ENCODE results near the gene CDH24. TPM values are rescaled to one million over a fixed set of nuclear protein-coding genes. Genes with fewer than 3 reads are reported as not detected.

The CDH24 gene
- total RNA-seq, 5 donors from 2014 or later (not counting 1 experiment from before 2014, with no cell fraction given): 1.2 to 3.0 (median 1.6) TPM

- H3K27ac Mint-ChIP-seq: no peak overlapping the region
- 97% methylated on average over 8 of the region's 17 CpGs for WGBS (ENCODE audit: insufficient coverage)
- CTCF ChIA-PET: interaction anchor here (0.5 to 7.8 kb wide), 10 partner anchors 8 to 93 kb away, joined by 3 to 140 read pairs (median 5); no protein-coding TSS in a partner anchor
Measured at GRCh38 chr14:23060536-23061260, 3.4 kb upstream of the CDH24 start.

GRCh38 chr14:23058654-23059504, 1.6 kb upstream of the CDH24 start:
- 94% methylated on average over 31 of the region's 32 CpGs for WGBS (ENCODE audit: insufficient coverage)
- H3K36me3 Mint-ChIP-seq: peaks cover 33% of the 10 kb centered on the region
- H3K4me3 ChIP-seq (ENCODE audit: control insufficient read depth in 1 of 2, extremely low read depth in 1 of 2, low read length in 1 of 2): no peak overlapping the region
- ChIA-PET CTCF (interaction anchor here (0.6 to 7.8 kb wide), 28 partner anchors 10 to 1621 kb away, joined by 3 to 140 read pairs (median 4); partner anchors contain the start of genes ACIN1 (in 1 of the 2), C14orf119 (in 1 of the 2) and PRMT5 (in 1 of the 2)), POLR2A (interaction anchor here (0.5 to 0.7 kb wide), 5 partner anchors 10 to 88 kb away, joined by 3 to 5 read pairs (median 4); no protein-coding TSS in a partner anchor)
- no peaks in the 10 kb centered on the region for H3K9me3 Mint-ChIP-seq
- peaks cover 14 to 21% (median 17%) of the 10 kb centered on the region in 3 donors for H3K4me1 Mint-ChIP-seq
- H3K27ac Mint-ChIP-seq: no peak overlapping the region
- DNase-seq (no peak), ATAC-seq (replicated peaks in 1 of 4) (no peak)
- H3K4me3 Mint-ChIP-seq: peak overlapping the region in 1 of 3 donors; percentile 58
- peaks cover 0 to 6% of the 10 kb centered on the region in 2 experiments for H3K27me3 ChIP-seq (replicated peaks in 1 of 2; ENCODE audit: control insufficient read depth in 2 of 2, extremely low read depth in 1 of 2, insufficient read depth in 2 of 2, low read length in 1 of 2)
- no peak overlapping the region for H3K27ac ChIP-seq (ENCODE audit: low read length)
- no peaks in the 10 kb centered on the region for H3K9me3 ChIP-seq
- H3K27me3 Mint-ChIP-seq: no peaks in the 10 kb centered on the region
- H3K36me3 ChIP-seq (ENCODE audit: control insufficient read depth in 2 of 2, extremely low read depth in 1 of 2, insufficient read depth in 1 of 2, low read length in 1 of 2): peaks cover 15 to 48% of the 10 kb centered on the region in 2 donors
- peaks cover 6 to 20% of the 10 kb centered on the region in 2 experiments for H3K4me1 ChIP-seq (ENCODE audit: control insufficient read depth in 1 of 2, extremely low read depth in 1 of 2, insufficient read depth in 2 of 2, low read length in 2 of 2)

More at GRCh38 chr14:23060536-23061260, 3.4 kb upstream of the CDH24 start:
- peaks cover 0 to 6% of the 10 kb centered on the region in 2 experiments for H3K27me3 ChIP-seq (replicated peaks in 1 of 2; ENCODE audit: control insufficient read depth in 2 of 2, extremely low read depth in 1 of 2, insufficient read depth in 2 of 2, low read length in 1 of 2)
- Mint-ChIP-seq H3K4me3 (no peak overlapping the region), H3K27me3 (no peaks in the 10 kb centered on the region), H3K36me3 (peaks cover 38% of the 10 kb centered on the region), H3K9me3 (no peaks in the 10 kb centered on the region), H3K4me1 (peaks cover 14 to 23% (median 18%) of the 10 kb centered on the region in 3 donors)
- H3K4me1 ChIP-seq (ENCODE audit: control insufficient read depth in 1 of 2, extremely low read depth in 1 of 2, insufficient read depth in 2 of 2, low read length in 2 of 2): peaks cover 6 to 20% of the 10 kb centered on the region in 2 experiments
- H3K9me3 ChIP-seq: no peaks in the 10 kb centered on the region
- peaks cover 15 to 63% of the 10 kb centered on the region in 2 donors for H3K36me3 ChIP-seq (ENCODE audit: control insufficient read depth in 2 of 2, extremely low read depth in 1 of 2, insufficient read depth in 1 of 2, low read length in 1 of 2)
- DNase-seq (no peak), ATAC-seq (replicated peaks in 1 of 4) (no peak)
- POLR2A ChIA-PET: interaction anchor here in 1 of 2 donors (0.6 kb wide), 1 partner anchor 8 kb away, joined by 7 read pairs; no protein-coding TSS in a partner anchor
- H3K4me3 ChIP-seq (ENCODE audit: control insufficient read depth in 1 of 2, extremely low read depth in 1 of 2, low read length in 1 of 2): no peak overlapping the region
- no peak overlapping the region for H3K27ac ChIP-seq (ENCODE audit: low read length)

GRCh38 chr14:23057757-23058653, 685 bp upstream of the CDH24 start:
- Mint-ChIP-seq H3K4me3 (peak overlapping the region; percentile 82 to 84 (median 84)), H3K36me3 (peaks cover 25% of the 10 kb centered on the region), H3K4me1 (peaks cover 14 to 21% (median 17%) of the 10 kb centered on the region in 3 donors), H3K27me3 (no peaks in the 10 kb centered on the region), H3K27ac (peak overlapping the region; percentile 70 to 81), H3K9me3 (no peaks in the 10 kb centered on the region)
- POLR2A ChIA-PET: interaction anchor here (0.6 to 1.2 kb wide), 2 partner anchors 72 to 87 kb away, joined by 3 to 4 read pairs; no protein-coding TSS in a partner anchor
- H3K36me3 ChIP-seq (ENCODE audit: control insufficient read depth in 2 of 2, extremely low read depth in 1 of 2, insufficient read depth in 1 of 2, low read length in 1 of 2): peaks cover 15 to 40% of the 10 kb centered on the region in 2 donors
- H3K27me3 ChIP-seq (replicated peaks in 1 of 2; ENCODE audit: control insufficient read depth in 2 of 2, extremely low read depth in 1 of 2, insufficient read depth in 2 of 2, low read length in 1 of 2): peaks cover 0 to 6% of the 10 kb centered on the region in 2 experiments
- DNase-seq (peak; percentile 61 to 93 (median 80)), ATAC-seq (replicated peaks in 1 of 4) (peak; percentile 71 to 77 (median 72))
- CTCF ChIA-PET: interaction anchor here (0.6 to 7.8 kb wide), 25 partner anchors 11 to 1621 kb away, joined by 3 to 140 read pairs (median 5); partner anchors contain the start of gene PRMT5 (in 1 of the 2)
- H3K27ac ChIP-seq (ENCODE audit: low read length): no peak overlapping the region
- H3K4me3 ChIP-seq (ENCODE audit: control insufficient read depth in 1 of 2, extremely low read depth in 1 of 2, low read length in 1 of 2): peak overlapping the region; percentile 77 to 86
- peaks cover 6 to 20% of the 10 kb centered on the region in 2 experiments for H3K4me1 ChIP-seq (ENCODE audit: control insufficient read depth in 1 of 2, extremely low read depth in 1 of 2, insufficient read depth in 2 of 2, low read length in 2 of 2)
- WGBS (ENCODE audit: insufficient coverage): under 1% methylated on average over 42 of the region's 51 CpGs
- H3K9me3 ChIP-seq: no peaks in the 10 kb centered on the region

GRCh38 chr14:23056145-23056955, 970 bp downstream of the CDH24 start:
- POLR2A ChIA-PET: interaction anchor here in 1 of 2 donors (0.6 kb wide), 1 partner anchor 256 kb away, joined by 5 read pairs; no protein-coding TSS in a partner anchor
- peak overlapping the region; percentile 12 to 86 for H3K4me3 ChIP-seq (ENCODE audit: control insufficient read depth in 1 of 2, extremely low read depth in 1 of 2, low read length in 1 of 2)

More at GRCh38 chr14:23056145-23056955, 970 bp downstream of the CDH24 start:
- peaks cover 14 to 21% (median 17%) of the 10 kb centered on the region in 3 donors for H3K4me1 Mint-ChIP-seq
- H3K27me3 Mint-ChIP-seq: no peaks in the 10 kb centered on the region
- peaks cover 14% of the 10 kb centered on the region for H3K36me3 Mint-ChIP-seq
- DNase-seq (peak; percentile 24 to 81 (median 59)), ATAC-seq (replicated peaks in 1 of 4) (peak; percentile 51 to 68 (median 58))
- H3K4me1 ChIP-seq (ENCODE audit: control insufficient read depth in 1 of 2, extremely low read depth in 1 of 2, insufficient read depth in 2 of 2, low read length in 2 of 2): peaks cover 6 to 20% of the 10 kb centered on the region in 2 experiments
- H3K9me3 ChIP-seq: no peaks in the 10 kb centered on the region
- peaks cover 0 to 6% of the 10 kb centered on the region in 2 experiments for H3K27me3 ChIP-seq (replicated peaks in 1 of 2; ENCODE audit: control insufficient read depth in 2 of 2, extremely low read depth in 1 of 2, insufficient read depth in 2 of 2, low read length in 1 of 2)
- WGBS (ENCODE audit: insufficient coverage): 18% methylated on average over 9 of the region's 17 CpGs
- CTCF ChIA-PET: interaction anchor here (0.6 to 7.8 kb wide), 13 partner anchors 12 to 127 kb away, joined by 3 to 140 read pairs (median 5); partner anchors contain the start of gene PRMT5 (in 1 of the 2)
- peak overlapping the region; percentile 29 for H3K27ac ChIP-seq (ENCODE audit: low read length)
- peak overlapping the region; percentile 81 to 82 (median 82) for H3K4me3 Mint-ChIP-seq
- peaks cover 15 to 25% of the 10 kb centered on the region in 2 donors for H3K36me3 ChIP-seq (ENCODE audit: control insufficient read depth in 2 of 2, extremely low read depth in 1 of 2, insufficient read depth in 1 of 2, low read length in 1 of 2)
- peak overlapping the region; percentile 18 to 71 for H3K27ac Mint-ChIP-seq
- H3K9me3 Mint-ChIP-seq: no peaks in the 10 kb centered on the region

Measured in T-cell (primary cell).